ENCODE measurements around the gene PDCD2L. TPM values are rescaled to one million over a fixed set of nuclear protein-coding genes. Genes with fewer than 3 reads are reported as not detected.

Gene PDCD2L
- total and polyA plus RNA-seq, 10 of the 15 experiments (the other 5 are each of a cell fraction or from before 2014, with no cell fraction given): 7.2 to 41.3 (median 26.9) TPM

GRCh38 chr19:34359140-34359953 lies 44.9 kb upstream of the PDCD2L start (continued):
- peak; percentile 61 to 71 (median 67) for TF ChIP-seq CTCF (IDR thresholded peaks at IDR 0.05 in 2 of 3, conservative IDR thresholded peaks at IDR 0.05 in 1 of 3; ENCODE audit: control insufficient read depth in 2 of 3, extremely low read depth in 1 of 3, insufficient read depth in 1 of 3, low read depth in 3 of 3, low read length in 3 of 3)
- TF ChIP-seq POLR2A (IDR thresholded peaks at IDR 0.05; ENCODE audit: low read depth, low read length): peak; percentile 84
- peak; percentile 73 for TF ChIP-seq ZBTB40 (IDR thresholded peaks at IDR 0.05; ENCODE audit: borderline replicate concordance)
- peak; percentile 69; the same call in 1 of the 2 replicates for TF ChIP-seq SIN3A (IDR thresholded peaks at IDR 0.05; ENCODE audit: low read depth, low read length)
- no peak for TF ChIP-seq ZBTB4 (CRISPR knock-in tag; IDR thresholded peaks at IDR 0.05)
- peak; percentile 65 for TF ChIP-seq JUND (IDR thresholded peaks at IDR 0.05; ENCODE audit: low read depth, low read length)
- peak; percentile 97; the same call in 1 of the 2 replicates for TF ChIP-seq HDGF (IDR thresholded peaks at IDR 0.05)
- TF ChIP-seq MEF2A (IDR thresholded peaks at IDR 0.05; ENCODE audit: insufficient read depth, low read depth, low read length): no peak
- peak; percentile 16; the same call in 1 of the 2 replicates for TF ChIP-seq YY1 (IDR thresholded peaks at IDR 0.05; ENCODE audit: low read depth, low read length)
- no peak for TF ChIP-seq PML (IDR thresholded peaks at IDR 0.05; ENCODE audit: low read length)
- peak; percentile 40; the same call in 1 of the 2 replicates for TF ChIP-seq CREM (IDR thresholded peaks at IDR 0.05; ENCODE audit: low read depth)
- no peak for TF ChIP-seq RCOR1 (conservative IDR thresholded peaks at IDR 0.05; ENCODE audit: low read depth, low read length)
- TF ChIP-seq EP300 (IDR thresholded peaks at IDR 0.05; ENCODE audit: borderline replicate concordance in 1 of 2, control insufficient read depth in 1 of 2, low read depth in 2 of 2, low read length in 2 of 2): peak; percentile 18 to 25; a peak in 1 of 4 replicates
- TF ChIP-seq ZBTB11 (CRISPR knock-in tag; IDR thresholded peaks at IDR 0.05): no peak
- 0 out of 3 replicates have a peak, but pooled peaks have one; percentile 6 for TF ChIP-seq POU2F2 (IDR thresholded peaks at IDR 0.05; ENCODE audit: borderline replicate concordance, low read depth, low read length)
- TF ChIP-seq GATAD2B (conservative IDR thresholded peaks at IDR 0.05; ENCODE audit: low read depth): 0 out of 2 replicates have a peak, but pooled peaks have one; percentile 35
